Stomach (tissue), 4 donors: ENCODE data around the gene TNFAIP8L1.

ENCODE experiments used
- CTCF ChIP-seq, 7 experiments: fragments of 450-650 bp in 4 of 7; fragments of 200-600 bp in 3 of 7; sonication (generic) in 3 of 7; IDR thresholded peaks; one replicate each; pipeline ENCODE4 v1.5.1; 2016 to 2019; ENCODE audit warnings: antibody characterized with exemption in 7 of 7, control low read depth in 2 of 7, mild to moderate bottlenecking in 1 of 7
- EP300 ChIP-seq: sonication (generic); formaldehyde crosslinking; IDR thresholded peaks from one replicate; pipeline ENCODE4 v1.6.1; 2017; ENCODE audit warnings: antibody characterized with exemption
- POLR2A ChIP-seq, 4 donors: fragments of 450-650 bp; IDR thresholded peaks; one replicate each; pipeline ENCODE4 v1.6.1; 2016; ENCODE audit warnings: antibody characterized with exemption in 4 of 4, control low read depth in 2 of 4, mild to moderate bottlenecking in 1 of 4, moderate library complexity in 1 of 4

- TF ChIP-seq CTCF (IDR thresholded peaks at IDR 0.05) (no peak), POLR2A (IDR thresholded peaks at IDR 0.05) (no peak), EP300 (no peak)
These were observed 46.9 kb upstream of the TNFAIP8L1 start for GRCh38 chr19:4592445-4592844.
